ENCODE results near the gene SSUH2. TPM values are rescaled to one million over a fixed set of nuclear protein-coding genes. Genes with fewer than 3 reads are reported as not detected.
"Not testable (repeated sequence)": the region's sequence is repeated elsewhere in the genome, so short reads cannot be mapped to it uniquely, and the experiment has no call there.

SSUH2 gene
- polyA plus RNA-seq, 1 donor from 2014 or later: not detected

DNA sequence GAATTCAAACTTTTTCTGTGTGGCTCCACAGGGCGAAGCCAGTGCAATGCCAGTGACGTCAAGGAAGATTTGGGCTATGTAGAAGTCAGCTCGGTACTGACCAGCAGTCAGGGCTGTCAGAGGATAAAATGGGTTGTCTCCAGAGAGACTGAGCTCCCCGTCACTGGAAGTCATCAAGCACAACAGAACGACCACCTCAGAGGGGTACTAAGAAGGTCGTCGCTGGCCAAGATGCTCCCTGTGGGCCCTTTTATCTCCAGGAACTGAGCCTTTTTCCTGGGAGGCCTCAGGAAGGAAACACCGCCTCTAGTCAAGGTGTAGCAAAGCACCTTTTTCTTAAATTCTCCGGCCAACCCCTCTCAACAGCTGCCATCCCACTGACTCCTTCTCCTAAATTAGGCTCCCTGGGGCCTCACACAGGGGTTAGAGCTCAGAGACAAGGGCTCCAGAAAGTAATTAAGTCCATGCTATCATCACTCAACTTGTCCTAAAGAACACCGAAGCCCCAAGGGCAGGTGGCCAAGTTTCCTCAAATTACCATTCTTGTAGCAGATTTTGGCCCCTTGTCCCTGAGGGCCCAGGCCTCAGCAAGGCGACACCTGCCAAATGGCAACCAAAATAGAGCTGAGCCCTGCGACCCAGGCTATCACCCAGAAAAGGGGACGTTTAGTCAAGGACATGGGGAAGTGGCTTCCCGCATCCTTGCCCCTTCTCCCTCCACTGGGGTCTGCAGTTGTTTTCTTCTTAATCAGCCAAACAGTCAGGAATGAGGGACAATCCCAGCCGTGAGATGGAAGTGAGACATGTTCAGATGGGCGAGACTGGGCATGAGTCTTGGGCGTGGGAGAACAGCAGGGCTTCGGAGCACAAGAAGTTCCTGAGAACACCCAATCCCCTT, 48.0 kb downstream of the SSUH2 start:
- H3K9me3 Mint-ChIP-seq: peaks cover 0 to 5% (median 0%) of the 10 kb centered on the region in 3 donors
- no peaks in the 10 kb centered on the region for H3K36me3 Mint-ChIP-seq
- no peak overlapping the region for H3K27ac Mint-ChIP-seq
- peaks cover 1% of the 10 kb centered on the region for H3K27me3 Mint-ChIP-seq
- H3K4me3 Mint-ChIP-seq: no peak overlapping the region
- H3K4me1 Mint-ChIP-seq: no peaks in the 10 kb centered on the region

DNA sequence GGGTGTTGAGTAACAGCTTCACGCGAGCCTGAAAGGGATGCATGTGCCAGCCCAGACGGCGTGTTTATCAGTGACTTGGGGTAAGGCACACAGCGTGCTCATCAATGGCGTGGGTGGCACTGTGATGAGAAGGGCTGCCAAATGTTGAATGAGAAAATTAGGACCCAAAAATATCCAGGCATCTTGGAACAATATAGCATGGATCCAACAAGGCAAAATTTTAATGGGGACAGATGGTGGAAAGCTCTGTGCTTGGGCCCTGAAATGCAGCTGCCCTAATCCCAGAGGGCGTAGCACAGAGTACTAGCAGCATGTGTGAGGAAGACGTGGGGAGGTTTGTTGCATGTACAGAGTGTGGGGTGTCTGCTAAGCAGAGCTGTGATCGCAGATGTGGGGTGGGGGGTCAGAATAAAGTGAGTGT, 48.9 kb downstream of the SSUH2 start:
- no peaks in the 10 kb centered on the region for H3K4me1 Mint-ChIP-seq
- H3K36me3 Mint-ChIP-seq: no peaks in the 10 kb centered on the region
- H3K9me3 Mint-ChIP-seq: peaks cover 0 to 5% (median 0%) of the 10 kb centered on the region in 3 donors
- peaks cover 1% of the 10 kb centered on the region for H3K27me3 Mint-ChIP-seq
- H3K27ac Mint-ChIP-seq: no peak overlapping the region
- H3K4me3 Mint-ChIP-seq: no peak overlapping the region

DNA sequence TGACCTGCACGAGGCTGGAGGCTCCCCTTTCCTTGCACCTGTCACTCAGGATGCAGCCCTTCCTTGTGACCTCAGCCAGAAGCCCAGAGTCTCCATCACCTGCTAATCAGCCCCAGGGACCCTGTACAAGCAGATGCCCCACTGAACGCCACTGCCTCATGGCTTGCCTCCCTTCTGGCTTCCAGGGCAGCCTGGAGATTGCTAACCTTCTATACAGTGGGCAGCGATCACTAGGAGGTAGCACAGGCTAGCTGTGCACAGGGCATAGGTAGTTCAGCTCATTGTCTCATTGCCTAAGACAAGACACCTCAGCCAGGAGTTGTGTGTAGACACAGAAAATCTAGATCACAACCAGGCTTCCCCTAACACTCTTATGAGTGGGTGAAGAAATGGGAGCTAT, 49.3 kb downstream of the SSUH2 start:
- no peak overlapping the region for H3K4me3 Mint-ChIP-seq
- H3K27me3 Mint-ChIP-seq: peaks cover 1% of the 10 kb centered on the region
- peaks cover 0 to 5% (median 0%) of the 10 kb centered on the region in 3 donors for H3K9me3 Mint-ChIP-seq
- H3K36me3 Mint-ChIP-seq: no peaks in the 10 kb centered on the region
- H3K27ac Mint-ChIP-seq: no peak overlapping the region
- no peaks in the 10 kb centered on the region for H3K4me1 Mint-ChIP-seq

DNA sequence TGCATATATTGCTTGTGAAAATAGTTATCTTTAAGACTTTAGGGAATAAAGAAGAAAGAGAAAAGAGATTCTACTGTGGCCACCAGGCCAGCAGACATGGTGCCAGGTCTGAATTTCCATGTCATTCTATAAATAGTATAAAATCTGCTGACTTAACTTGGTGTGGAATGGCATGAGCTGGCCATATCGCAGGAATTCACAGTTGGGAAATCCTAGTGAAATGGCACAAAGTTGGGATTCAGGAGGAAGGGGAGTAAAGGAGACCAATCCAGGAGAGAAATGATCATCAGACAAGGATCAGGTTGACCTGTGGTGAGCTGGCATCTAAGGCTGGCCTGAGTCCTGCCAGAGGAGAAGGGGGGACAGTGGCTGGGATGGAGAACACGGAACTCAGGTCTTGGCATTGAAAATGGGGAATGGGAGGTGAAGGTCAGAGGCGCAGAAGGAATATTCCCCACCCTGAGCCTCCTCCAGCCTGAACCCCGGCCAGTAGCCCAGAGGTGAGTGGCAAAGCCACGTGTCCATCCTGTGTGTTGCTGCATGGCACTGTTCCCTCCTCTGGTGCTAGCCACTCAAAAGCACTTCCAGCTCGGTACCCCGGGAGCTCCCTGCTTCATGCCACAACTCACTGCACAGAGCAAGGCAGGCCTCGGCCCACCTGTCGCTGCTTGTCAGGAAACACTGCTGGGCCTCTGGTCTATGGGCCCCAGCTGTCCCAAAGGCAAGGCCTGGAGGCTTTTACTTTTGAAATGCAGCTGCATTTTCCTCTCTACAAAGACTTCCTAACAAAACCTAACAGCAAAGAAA, 51.4 kb downstream of the SSUH2 start:
- Mint-ChIP-seq H3K9me3 (peaks cover 0 to 5% (median 0%) of the 10 kb centered on the region in 3 donors), H3K27me3 (peaks cover 1% of the 10 kb centered on the region), H3K4me1 (no peaks in the 10 kb centered on the region), H3K27ac (no peak overlapping the region), H3K4me3 (no peak overlapping the region), H3K36me3 (no peaks in the 10 kb centered on the region)

DNA sequence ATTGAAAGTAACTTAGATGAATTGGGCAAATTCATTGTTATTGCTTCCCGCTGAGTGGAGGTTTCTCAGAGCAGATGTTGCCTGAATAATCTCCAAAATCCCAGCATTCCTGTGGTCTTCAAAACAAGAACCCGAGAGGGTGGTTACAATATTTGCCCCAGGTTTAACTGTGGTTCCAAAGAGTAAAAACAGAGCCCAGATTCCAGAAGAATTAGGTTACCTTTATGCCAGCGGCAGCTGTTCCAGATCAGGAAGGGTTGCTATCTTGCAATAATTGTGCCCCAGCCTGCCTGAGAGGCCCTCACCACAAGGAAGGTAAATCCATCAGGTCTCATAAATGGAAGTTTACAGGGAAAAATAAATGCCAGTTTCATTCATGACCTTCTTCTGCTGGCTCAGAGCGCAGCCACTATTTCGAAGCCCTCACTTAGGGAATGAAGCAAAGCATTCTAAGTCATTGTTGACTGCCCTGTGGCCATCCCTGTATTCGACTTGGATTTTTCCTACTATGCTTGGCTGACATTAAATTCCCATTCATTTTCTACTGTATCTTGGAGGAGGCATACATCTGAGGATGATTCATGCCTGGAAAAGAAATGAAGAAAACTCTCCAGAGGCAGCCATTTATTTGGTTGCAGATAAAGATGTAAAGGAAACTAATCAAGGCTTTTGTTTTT, 54.6 kb downstream of the SSUH2 start:
- Mint-ChIP-seq H3K27me3 (peaks cover 1% of the 10 kb centered on the region), H3K4me3 (no peak overlapping the region), H3K36me3 (no peaks in the 10 kb centered on the region), H3K9me3 (peaks cover 0 to 7% (median 0%) of the 10 kb centered on the region in 3 donors), H3K27ac (no peak overlapping the region), H3K4me1 (no peaks in the 10 kb centered on the region)

DNA sequence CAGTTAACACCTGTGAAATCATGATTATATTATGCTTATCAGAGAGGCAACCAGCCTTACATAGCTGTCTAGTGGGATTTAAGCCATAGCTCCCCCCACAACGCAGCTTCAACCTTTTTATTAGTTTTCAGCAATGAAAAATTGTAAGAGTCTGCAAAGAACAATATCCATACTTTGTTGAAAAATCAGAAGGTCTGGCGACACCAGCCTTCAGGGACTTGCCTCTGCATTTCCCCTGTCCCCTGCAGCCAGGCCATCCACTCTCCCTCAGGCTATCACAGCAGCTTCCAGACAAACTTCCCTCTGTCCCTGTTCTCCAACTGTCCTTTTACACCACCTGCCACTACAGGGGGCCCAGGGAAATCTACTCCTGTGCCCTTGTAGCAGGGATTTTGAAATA, 59.9 kb downstream of the SSUH2 start:
- H3K27ac Mint-ChIP-seq: no peak overlapping the region
- no peak overlapping the region for H3K4me3 Mint-ChIP-seq
- no peaks in the 10 kb centered on the region for H3K27me3 Mint-ChIP-seq
- no peaks in the 10 kb centered on the region for H3K36me3 Mint-ChIP-seq
- peaks cover 0 to 2% (median 0%) of the 10 kb centered on the region in 3 donors for H3K9me3 Mint-ChIP-seq
- H3K4me1 Mint-ChIP-seq: no peaks in the 10 kb centered on the region

DNA sequence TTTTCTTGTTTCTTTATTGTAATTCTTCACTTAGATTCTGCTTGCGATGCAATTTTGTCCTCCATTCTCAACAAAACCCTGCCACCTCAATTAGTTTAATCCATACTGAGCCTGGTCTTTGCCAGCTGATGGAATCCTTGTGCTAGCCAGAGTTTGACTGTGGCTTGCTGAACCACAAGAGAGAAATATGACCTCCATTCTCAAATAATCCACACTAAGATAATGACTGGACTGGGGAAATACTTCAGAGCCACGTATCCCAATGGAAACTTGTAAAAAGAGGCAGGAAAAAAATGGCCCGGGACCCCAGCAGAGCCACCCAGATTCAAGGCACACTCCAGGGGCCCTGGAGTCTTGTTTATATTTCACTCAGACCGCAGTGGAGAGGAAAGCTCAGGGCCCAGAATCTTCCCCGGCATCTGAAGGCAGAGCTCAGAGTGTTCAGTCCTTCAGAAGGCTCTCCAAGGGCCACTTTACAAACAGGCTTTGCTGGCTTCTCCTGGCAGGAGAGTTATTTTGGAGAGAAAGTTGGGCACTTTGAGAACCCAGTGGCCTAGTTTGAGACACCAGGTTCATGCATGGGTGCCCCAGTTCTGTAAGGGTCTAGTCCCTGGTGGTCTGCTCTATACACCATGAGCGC, 62.7 kb downstream of the SSUH2 start:
- H3K9me3 Mint-ChIP-seq: no peaks in the 10 kb centered on the region
- H3K36me3 Mint-ChIP-seq: no peaks in the 10 kb centered on the region
- no peak overlapping the region for H3K27ac Mint-ChIP-seq
- peaks cover 3 to 6% (median 4%) of the 10 kb centered on the region in 3 donors for H3K4me1 Mint-ChIP-seq
- H3K4me3 Mint-ChIP-seq: no peak overlapping the region
- H3K27me3 Mint-ChIP-seq: no peaks in the 10 kb centered on the region

DNA sequence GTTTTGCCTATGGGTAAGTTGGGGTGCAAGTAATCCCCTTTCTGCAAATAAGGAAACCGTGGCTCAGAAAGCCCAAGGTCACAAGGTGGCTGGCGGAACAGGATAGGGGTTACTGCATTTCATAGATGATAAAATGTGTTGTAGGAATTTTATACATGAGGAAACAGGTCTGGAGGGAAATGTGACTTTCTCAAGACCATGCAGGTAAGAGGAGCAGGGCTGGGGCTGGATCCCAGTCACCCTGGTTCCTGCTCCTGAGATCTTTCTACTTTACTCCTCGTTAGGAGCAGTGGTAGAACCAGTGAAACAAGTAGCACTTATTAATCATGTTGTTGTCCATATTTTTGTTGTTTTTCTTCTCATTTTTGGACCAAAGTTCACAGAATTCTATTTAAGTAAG, 63.2 kb downstream of the SSUH2 start:
- H3K4me1 Mint-ChIP-seq: peaks cover 3 to 6% (median 4%) of the 10 kb centered on the region in 3 donors
- H3K9me3 Mint-ChIP-seq: no peaks in the 10 kb centered on the region
- no peaks in the 10 kb centered on the region for H3K36me3 Mint-ChIP-seq
- H3K4me3 Mint-ChIP-seq: no peak overlapping the region
- no peaks in the 10 kb centered on the region for H3K27me3 Mint-ChIP-seq
- H3K27ac Mint-ChIP-seq: no peak overlapping the region

DNA sequence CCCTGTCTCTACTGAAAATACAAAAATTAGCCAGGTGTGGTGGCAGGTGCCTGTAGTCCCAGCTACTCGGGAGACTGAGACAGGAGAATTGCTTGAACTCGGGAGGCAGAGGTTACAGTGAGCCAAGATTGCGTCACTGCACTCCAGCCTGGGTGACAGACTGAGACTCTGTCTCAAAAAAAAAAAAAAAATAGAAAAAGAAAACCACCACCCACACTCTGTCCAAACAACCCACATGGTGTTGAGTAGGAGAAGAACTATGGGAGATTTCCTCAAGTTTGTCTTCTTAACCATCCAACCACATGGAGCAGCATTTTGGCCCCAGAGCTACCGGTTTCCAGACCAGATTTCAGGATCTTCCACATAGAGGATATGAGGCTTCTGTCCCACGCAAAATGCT, 64.2 kb downstream of the SSUH2 start:
- H3K27ac Mint-ChIP-seq, H3K27me3 Mint-ChIP-seq, H3K4me3 Mint-ChIP-seq: not testable (repeated sequence)

DNA sequence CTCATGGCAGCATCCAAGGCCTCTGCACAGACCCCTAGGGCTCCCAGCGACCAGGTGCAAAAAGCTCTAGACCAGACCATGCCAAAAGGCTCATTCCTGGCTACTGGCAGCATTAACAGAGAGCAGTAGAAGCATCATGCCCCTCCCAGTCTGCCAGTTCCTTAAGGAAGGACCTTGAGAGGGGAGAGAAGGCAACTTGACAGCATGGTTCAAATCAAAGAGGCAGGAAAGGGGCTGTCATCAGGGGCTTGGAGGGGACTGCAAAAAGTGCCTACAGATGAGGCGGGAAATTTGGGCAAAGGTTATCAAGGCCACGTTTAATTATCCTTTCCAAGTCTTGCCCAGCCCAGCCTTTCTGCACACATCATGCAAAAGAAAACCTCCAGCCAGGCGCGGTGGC, 64.7 kb downstream of the SSUH2 start:
- Mint-ChIP-seq H3K36me3 (peaks cover 3% of the 10 kb centered on the region), H3K9me3 (no peaks in the 10 kb centered on the region), H3K27me3 (no peaks in the 10 kb centered on the region), H3K27ac (no peak overlapping the region), H3K4me3 (no peak overlapping the region), H3K4me1 (peaks cover 3 to 6% (median 4%) of the 10 kb centered on the region in 3 donors)

More for the DNA sequence above, 64.2 kb downstream of the SSUH2 start:
- not testable (repeated sequence) for H3K9me3 Mint-ChIP-seq, H3K4me1 Mint-ChIP-seq, H3K36me3 Mint-ChIP-seq

DNA sequence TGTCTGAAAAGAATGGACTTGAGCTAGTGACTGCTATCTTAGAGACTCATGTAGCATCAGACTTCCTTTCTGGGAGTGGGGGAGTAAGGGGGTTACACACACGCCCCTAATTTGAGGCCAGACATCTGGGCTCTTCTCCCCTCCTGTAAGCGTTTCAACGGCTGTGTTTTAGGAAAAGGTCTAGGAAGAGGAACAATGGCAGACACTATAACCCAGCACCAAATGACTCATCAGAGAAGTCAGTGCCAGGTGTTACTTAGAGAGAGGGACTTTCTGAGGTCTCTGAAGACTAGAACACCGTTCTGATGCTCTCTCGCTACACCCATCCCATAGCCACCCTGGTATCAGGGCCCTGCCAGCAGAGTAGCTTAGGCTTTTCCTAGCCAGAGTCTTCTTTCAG, 65.5 kb downstream of the SSUH2 start:
- Mint-ChIP-seq H3K4me1 (peaks cover 3 to 6% (median 4%) of the 10 kb centered on the region in 3 donors), H3K27me3 (no peaks in the 10 kb centered on the region), H3K36me3 (peaks cover 3% of the 10 kb centered on the region), H3K4me3 (peak overlapping the region in 1 of 4 donors; percentile 7), H3K27ac (peak overlapping the region in 1 of 3 donors; percentile 46), H3K9me3 (no peaks in the 10 kb centered on the region)

DNA sequence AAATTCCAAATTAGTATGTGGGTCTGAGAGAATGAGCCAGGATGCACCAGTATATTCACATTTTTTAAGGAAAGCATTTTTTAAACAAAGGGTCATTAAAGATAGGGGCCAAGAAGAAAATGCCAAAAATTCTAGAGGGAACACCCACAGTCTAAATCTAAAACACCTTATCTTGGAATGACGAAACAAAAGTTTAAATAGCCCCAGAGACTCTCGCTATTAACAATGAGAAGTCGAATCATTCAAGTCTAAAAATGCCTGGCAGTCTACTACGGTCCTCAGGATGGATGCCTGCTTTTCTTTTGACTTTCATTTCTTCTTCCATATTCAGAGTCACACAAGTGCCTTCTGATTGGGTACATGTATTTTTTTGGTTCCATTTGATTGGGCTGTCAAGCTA, 66.3 kb downstream of the SSUH2 start:
- Mint-ChIP-seq H3K36me3 (peaks cover 3% of the 10 kb centered on the region), H3K27me3 (no peaks in the 10 kb centered on the region), H3K9me3 (no peaks in the 10 kb centered on the region), H3K4me3 (no peak overlapping the region), H3K4me1 (peaks cover 3 to 6% (median 4%) of the 10 kb centered on the region in 3 donors), H3K27ac (no peak overlapping the region)

DNA sequence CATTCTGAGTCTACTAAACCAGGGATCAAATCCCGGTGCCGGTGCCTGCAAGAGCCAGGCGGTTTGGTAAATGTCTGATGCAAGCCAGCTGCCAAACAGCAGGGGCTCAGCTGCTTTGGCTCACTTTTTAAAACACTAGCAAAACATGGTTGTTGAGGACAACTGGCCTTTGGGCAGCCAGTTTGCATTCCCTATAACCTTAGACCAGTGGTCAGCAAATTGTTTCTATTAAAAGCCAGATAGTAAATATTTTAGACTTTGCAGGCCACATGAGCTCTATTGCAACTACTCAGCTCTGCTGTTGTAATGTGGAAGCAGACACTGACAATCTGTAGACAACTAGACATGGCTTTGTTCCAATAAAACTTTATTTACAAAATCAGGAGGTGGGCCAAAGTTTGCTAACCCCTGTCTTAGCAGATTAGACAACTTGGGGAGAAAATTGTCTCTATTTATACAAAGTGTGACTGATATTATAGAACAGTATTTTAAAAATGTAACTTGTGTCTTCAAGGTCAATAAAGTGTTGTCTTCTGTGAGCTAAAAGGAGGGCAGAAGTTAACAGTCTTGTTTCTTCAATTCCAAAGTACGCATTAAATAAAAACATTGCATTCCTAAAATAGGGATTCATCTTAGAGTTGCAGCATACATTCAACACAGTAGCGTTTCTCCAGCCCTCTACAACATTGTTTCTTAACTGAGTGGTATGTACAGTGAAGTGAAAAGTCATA, 67.6 kb downstream of the SSUH2 start:
- Mint-ChIP-seq H3K36me3 (peaks cover 5% of the 10 kb centered on the region), H3K27me3 (no peaks in the 10 kb centered on the region), H3K9me3 (no peaks in the 10 kb centered on the region), H3K4me1 (peaks cover 3 to 6% (median 4%) of the 10 kb centered on the region in 3 donors), H3K4me3 (no peak overlapping the region), H3K27ac (no peak overlapping the region)

DNA sequence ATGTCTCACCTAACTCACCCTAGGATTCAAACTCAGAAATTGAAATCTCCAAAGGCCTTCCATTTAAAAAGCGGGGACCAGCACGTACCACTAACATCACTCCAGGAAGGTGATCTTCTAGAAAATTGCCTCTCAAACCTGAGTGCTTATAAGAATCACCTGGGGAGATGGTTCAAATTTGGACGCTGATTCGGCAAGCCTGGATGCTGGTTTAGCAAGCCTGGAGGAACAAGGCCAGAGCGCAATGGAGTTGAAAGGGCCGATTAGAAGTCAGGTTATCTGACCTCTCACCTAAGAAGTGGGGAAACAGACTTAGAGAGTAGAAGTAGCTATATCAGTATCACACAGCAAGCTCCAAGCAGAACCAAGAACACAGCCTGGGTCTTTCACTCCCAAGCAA, 68.2 kb downstream of the SSUH2 start:
- H3K27ac Mint-ChIP-seq: no peak overlapping the region
- no peaks in the 10 kb centered on the region for H3K9me3 Mint-ChIP-seq
- peaks cover 3 to 7% (median 6%) of the 10 kb centered on the region in 3 donors for H3K4me1 Mint-ChIP-seq

More for the DNA sequence above, 68.2 kb downstream of the SSUH2 start:
- Mint-ChIP-seq H3K4me3 (no peak overlapping the region), H3K36me3 (peaks cover 5% of the 10 kb centered on the region), H3K27me3 (no peaks in the 10 kb centered on the region)

Data from IgD-negative memory B cell (primary cell).